ENCODE results near the gene DIAPH3.
"Not testable (repeated sequence)": the region's sequence is repeated elsewhere in the genome, so short reads cannot be mapped to it uniquely, and the experiment has no call there.

DIAPH3 gene

GRCh38 chr13:60163478-60164233 lies at the start of gene DIAPH3:
TSS of gene DIAPH3 (minus strand) at chr13:60163928. CDS start at chr13:60163766, 162 bp downstream.
- in situ Hi-C loops (cut with MboI; ENCODE audit: low sequenced_read_pairs): no loop called here

GRCh38 chr13:60213236-60213744 lies 49.6 kb upstream of the DIAPH3 start:
- in situ Hi-C loops (cut with MboI; ENCODE audit: low sequenced_read_pairs): no loop called here

DNA sequence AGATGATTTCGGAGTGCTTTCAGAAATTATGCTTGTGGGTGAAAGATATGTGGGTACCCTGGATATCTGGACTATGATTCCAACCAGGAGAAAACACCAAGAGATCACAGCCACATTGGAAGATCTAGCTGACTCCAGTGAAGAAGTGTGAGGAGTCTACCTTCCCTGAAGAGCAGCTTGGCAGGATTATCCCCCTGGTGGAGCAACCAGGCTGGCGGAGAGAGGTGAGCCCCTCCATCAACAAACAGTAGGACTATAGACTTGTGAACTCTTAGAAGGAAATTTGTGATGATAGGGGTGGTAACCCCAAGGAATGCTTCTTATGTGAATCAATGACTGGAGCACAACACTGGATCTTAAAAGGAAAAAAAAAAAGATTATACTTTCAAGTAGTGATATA lies 47.8 kb upstream of the DIAPH3 start:
- in situ Hi-C loops (cut with MboI; ENCODE audit: low sequenced_read_pairs): no loop called here

GRCh38 chr13:60210510-60211330 lies 47.0 kb upstream of the DIAPH3 start:
- in situ Hi-C loops (cut with MboI; ENCODE audit: low sequenced_read_pairs): no loop called here

- in situ Hi-C loops (cut with MboI; ENCODE audit: low sequenced_read_pairs): not testable (repeated sequence)
These were observed 41.8 kb upstream of the DIAPH3 start for GRCh38 chr13:60205499-60205898.

DNA sequence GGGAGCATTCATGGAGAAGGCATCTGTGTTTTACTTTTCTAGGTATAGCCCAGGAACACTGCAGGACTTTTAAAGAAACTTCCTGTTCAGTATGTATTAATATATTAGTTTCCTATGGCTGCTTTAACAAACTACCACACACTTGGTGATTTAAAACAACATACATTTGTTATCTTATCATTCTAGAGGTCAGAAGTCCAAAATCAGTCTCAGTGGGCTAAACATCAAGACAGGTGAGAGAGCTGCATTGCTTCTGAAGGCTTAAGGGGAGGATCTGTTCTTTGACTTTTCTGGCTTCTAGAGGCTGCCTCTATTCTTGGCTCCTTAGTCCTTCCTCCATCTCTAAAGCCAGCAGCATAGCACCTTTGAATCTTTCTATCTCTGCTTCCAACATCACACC lies 37.6 kb upstream of the DIAPH3 start:
- in situ Hi-C loops (cut with MboI; ENCODE audit: low sequenced_read_pairs): no loop called here

DNA sequence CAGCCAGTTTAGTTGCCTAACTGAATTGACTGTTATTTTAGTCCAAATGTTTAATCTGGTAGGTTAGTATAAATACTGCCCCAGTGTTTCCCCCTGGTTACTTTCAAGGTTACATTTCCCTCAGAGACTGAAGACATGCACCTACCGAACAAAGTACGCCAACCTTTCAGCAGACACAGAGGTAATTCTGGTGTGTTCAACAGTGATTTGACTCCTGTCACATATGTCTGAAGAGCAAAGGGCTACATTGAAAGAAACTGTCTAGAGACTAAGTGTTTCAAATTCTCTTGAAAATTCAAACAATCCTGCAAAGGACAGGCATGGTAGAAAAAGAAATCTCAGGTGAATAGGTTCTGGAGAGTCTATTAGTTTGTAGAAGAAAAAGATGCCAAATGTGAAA lies 32.2 kb upstream of the DIAPH3 start:
- in situ Hi-C loops (cut with MboI; ENCODE audit: low sequenced_read_pairs): not testable (repeated sequence)

- in situ Hi-C loops (cut with MboI; ENCODE audit: low sequenced_read_pairs): no loop called here
These were observed 19.2 kb upstream of the DIAPH3 start for GRCh38 chr13:60182907-60183306.

- in situ Hi-C loops (cut with MboI; ENCODE audit: low sequenced_read_pairs): no loop called here
These were observed 14.6 kb upstream of the DIAPH3 start for GRCh38 chr13:60178327-60178726.

GRCh38 chr13:60175571-60175970 lies 11.8 kb upstream of the DIAPH3 start:
- in situ Hi-C loops (cut with MboI; ENCODE audit: low sequenced_read_pairs): no loop called here

DNA sequence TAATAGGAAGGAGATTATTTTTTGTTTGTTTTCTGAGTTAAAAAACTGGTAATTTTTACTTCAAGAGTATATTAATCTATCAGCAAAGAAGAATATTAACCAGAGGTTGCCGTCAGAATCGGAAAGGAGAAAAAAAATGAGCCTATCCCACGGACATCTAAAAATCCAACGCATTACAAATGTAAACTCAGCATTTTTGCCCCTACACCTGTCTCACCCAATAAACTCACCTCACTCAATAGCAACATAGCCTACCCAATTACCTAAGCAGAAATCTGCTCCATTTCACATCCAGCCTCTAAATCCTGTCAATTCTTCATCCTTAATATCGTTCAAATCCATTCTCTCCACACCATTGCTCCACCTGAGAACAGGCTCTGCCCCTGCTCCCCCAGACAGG lies 10.4 kb upstream of the DIAPH3 start:
- in situ Hi-C loops (cut with MboI; ENCODE audit: low sequenced_read_pairs): no loop called here

GRCh38 chr13:60172111-60172510 lies 8.4 kb upstream of the DIAPH3 start:
- in situ Hi-C loops (cut with MboI; ENCODE audit: low sequenced_read_pairs): no loop called here

DNA sequence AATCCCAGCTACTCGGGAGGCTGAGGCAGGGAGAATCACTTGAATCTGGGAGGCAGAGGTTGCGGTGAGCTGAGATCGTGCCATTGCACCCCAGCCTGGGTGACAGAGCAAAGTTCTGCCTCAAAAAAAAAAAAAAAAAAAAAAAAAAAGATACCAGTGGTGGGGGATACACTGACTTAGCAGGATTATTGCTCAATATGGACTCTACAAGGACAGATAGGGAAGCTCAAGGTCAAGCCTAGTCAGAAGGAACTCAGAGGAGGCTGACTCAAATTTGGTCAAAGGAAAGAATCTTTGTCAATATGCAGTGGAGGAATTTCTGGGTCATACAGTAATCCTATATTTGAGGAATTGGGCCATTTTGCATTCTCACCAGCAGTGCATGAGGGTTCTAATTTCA lies 6.7 kb upstream of the DIAPH3 start:
- in situ Hi-C loops (cut with MboI; ENCODE audit: low sequenced_read_pairs): no loop called here

- in situ Hi-C loops (cut with MboI; ENCODE audit: low sequenced_read_pairs): no loop called here
These were observed 5.7 kb upstream of the DIAPH3 start for GRCh38 chr13:60169239-60170031.

DNA sequence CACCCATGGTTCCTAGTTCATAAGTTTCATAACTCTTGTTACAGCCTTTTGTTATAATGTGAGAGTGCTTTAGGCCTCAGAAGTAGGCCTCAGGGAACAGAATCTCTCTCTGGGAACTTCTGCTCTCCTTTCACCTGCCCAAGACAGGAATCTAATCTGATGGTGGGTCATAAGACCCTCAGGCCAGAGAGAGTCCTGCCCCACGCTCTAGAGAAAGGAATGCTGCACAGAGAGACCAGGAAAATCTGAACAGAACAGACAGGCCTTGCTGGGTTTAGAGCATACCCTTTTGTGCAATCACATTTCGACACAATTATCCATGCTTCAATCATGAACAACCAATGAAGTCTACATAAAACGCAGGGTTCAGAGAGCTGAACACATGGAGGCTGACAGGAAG lies 3.4 kb upstream of the DIAPH3 start:
- in situ Hi-C loops (cut with MboI; ENCODE audit: low sequenced_read_pairs): no loop called here

GRCh38 chr13:60165391-60166099 lies 1.8 kb upstream of the DIAPH3 start:
- in situ Hi-C loops (cut with MboI; ENCODE audit: low sequenced_read_pairs): no loop called here

DNA sequence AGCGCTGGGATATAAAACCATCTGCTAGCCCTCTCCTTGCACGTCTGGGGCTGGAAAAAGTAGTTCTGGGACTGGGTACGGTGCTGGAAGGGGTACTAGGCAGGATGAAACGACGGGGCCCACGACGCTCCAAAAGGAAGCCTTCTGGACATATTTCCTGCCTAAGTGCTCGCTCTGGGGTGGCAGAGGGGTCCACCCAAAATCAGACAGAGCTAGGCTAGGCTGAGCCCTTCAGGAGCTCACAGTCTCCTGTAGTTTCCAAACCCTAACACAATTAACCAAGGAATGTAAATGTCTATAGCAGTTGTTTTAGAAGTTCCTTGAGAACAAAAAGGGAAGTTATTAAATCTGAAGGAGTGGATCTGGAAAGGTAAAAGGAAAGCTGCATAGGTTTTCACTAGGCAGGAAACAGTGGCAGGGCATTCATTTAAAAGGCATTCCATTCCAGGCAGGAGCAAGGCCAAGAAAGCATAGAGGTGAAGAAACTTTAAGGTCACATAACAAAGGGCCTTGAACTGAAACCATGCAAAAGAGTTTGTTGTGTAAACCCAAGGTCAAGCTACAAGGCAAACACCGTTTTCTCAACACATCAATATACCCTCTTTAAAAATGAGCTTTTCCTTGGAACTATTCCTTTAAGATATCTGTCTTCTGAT lies 634 bp upstream of the DIAPH3 start:
- in situ Hi-C loops (cut with MboI; ENCODE audit: low sequenced_read_pairs): no loop called here

DNA sequence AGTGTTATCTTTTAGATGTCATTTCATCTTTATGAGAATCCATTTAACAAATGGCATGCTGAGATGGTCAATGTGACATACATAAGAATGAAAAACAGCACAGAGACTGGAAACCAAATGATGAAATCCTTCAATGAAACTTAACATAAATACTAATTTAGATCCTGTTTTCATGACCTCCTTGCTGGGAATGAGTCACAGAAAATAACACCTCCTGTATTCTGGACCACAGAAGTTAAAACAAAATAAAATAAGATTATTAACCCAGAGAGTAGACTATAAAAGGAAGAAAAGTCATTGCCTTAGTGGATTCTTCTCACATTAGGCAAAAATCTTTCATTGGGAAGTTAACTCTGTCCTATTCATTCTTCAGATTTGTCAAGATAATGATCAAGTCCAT lies 1.6 kb downstream of the DIAPH3 start:
- in situ Hi-C loops (cut with MboI; ENCODE audit: low sequenced_read_pairs): no loop called here

- in situ Hi-C loops (cut with MboI; ENCODE audit: low sequenced_read_pairs): no loop called here
These were observed 5.4 kb downstream of the DIAPH3 start for GRCh38 chr13:60158321-60158801.

- in situ Hi-C loops (cut with MboI; ENCODE audit: low sequenced_read_pairs): no loop called here
These were observed 7.8 kb downstream of the DIAPH3 start for GRCh38 chr13:60155978-60156377.

All from hTERT RPE-1 (cell line).